DOHH2 (cell line): ENCODE measurements around the gene SH3D19.

ENCODE experiments used
- EZH2phosphoT487 ChIP-seq: fragments of 200-600 bp; sonication (generic); IDR thresholded peaks from 2 replicates; pipeline ENCODE4 v1.6.1; 2017; ENCODE audit warnings: borderline replicate concordance, mild to moderate bottlenecking, antibody characterized with exemption, low read length, moderate library complexity, mixed read lengths
- TF ChIP-seq, protein P1 (sequence below): fragments of 200-600 bp; sonication (generic); IDR thresholded peaks from one replicate; pipeline ENCODE4 v1.5.1; 2014; ENCODE audit warnings: antibody characterized with exemption, mild to moderate bottlenecking, low read depth, low read length; ENCODE audit not compliant: poor library complexity, severe bottlenecking

DNA sequence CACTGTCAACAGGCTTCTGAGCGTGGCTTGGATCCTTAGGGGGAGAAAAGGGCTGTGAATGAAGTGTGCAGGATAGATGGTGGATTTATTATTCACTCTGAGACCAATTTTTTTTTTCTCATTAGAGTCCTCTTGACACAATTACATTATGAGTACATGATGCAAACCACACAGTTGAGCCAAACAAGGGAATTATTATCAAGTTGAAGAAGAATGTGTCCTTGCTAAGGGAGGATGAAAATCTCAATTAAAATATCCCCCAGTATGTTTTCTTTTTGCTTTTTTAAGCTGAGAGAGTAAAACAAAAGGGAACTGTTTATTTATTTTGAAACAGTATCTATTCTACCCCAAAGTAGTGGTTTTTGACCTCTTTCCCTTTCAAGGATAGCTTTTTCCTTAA is 185.6 kb downstream of the SH3D19 start:
- TF ChIP-seq, protein P1, sequence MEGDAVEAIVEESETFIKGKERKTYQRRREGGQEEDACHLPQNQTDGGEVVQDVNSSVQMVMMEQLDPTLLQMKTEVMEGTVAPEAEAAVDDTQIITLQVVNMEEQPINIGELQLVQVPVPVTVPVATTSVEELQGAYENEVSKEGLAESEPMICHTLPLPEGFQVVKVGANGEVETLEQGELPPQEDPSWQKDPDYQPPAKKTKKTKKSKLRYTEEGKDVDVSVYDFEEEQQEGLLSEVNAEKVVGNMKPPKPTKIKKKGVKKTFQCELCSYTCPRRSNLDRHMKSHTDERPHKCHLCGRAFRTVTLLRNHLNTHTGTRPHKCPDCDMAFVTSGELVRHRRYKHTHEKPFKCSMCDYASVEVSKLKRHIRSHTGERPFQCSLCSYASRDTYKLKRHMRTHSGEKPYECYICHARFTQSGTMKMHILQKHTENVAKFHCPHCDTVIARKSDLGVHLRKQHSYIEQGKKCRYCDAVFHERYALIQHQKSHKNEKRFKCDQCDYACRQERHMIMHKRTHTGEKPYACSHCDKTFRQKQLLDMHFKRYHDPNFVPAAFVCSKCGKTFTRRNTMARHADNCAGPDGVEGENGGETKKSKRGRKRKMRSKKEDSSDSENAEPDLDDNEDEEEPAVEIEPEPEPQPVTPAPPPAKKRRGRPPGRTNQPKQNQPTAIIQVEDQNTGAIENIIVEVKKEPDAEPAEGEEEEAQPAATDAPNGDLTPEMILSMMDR: no peak
- TF ChIP-seq EZH2phosphoT487: no peak
